Keratinocyte (primary cell): ENCODE results near the gene LARGE1.

ENCODE experiments used
- EZH2 ChIP-seq: IDR thresholded peaks from one replicate; pipeline ENCODE4 v1.6.1; 2012; ENCODE audit warnings: inconsistent platforms, mild to moderate bottlenecking, low read length, moderate library complexity
- TF ChIP-seq, protein P1 (sequence below), 3 experiments: IDR thresholded peaks in 1 of 3; conservative IDR thresholded peaks in 1 of 3; optimal IDR thresholded peaks in 1 of 3; 2 replicates in 2 of 3; 3 replicates in 1 of 3; pipeline versions ENCODE3 to v1.5.1; 2011; ENCODE audit warnings: low read length in 3 of 3, mild to moderate bottlenecking in 3 of 3, moderate library complexity in 2 of 3, control low read depth in 1 of 3, inconsistent platforms in 1 of 3; ENCODE audit not compliant: insufficient read depth in 2 of 3; ENCODE audit errors: extremely low read depth in 1 of 3

- TF ChIP-seq, protein P1, sequence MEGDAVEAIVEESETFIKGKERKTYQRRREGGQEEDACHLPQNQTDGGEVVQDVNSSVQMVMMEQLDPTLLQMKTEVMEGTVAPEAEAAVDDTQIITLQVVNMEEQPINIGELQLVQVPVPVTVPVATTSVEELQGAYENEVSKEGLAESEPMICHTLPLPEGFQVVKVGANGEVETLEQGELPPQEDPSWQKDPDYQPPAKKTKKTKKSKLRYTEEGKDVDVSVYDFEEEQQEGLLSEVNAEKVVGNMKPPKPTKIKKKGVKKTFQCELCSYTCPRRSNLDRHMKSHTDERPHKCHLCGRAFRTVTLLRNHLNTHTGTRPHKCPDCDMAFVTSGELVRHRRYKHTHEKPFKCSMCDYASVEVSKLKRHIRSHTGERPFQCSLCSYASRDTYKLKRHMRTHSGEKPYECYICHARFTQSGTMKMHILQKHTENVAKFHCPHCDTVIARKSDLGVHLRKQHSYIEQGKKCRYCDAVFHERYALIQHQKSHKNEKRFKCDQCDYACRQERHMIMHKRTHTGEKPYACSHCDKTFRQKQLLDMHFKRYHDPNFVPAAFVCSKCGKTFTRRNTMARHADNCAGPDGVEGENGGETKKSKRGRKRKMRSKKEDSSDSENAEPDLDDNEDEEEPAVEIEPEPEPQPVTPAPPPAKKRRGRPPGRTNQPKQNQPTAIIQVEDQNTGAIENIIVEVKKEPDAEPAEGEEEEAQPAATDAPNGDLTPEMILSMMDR (optimal IDR thresholded peaks at IDR 0.05 in 1 of 3, IDR thresholded peaks at IDR 0.05 in 1 of 3, conservative IDR thresholded peaks at IDR 0.05 in 1 of 3; ENCODE audit: extremely low read depth in 1 of 3, insufficient read depth in 2 of 3, low read length in 3 of 3) = no peak
- TF ChIP-seq EZH2 = no peak
Measured at GRCh38 chr22:33648478-33648877, 271.8 kb downstream of the LARGE1 start.
